GM23338 (cell line): ENCODE results near the gene DUSP5. TPM values are rescaled to one million over a fixed set of nuclear protein-coding genes. Genes with fewer than 3 reads are reported as not detected.

Experiments
- ATAC-seq: fragments of 200-7000 bp; cut with Tn5 transposase; 3 replicates; pipeline ENCODE4 v1.9.1; 2020
- DNase-seq: peaks from one replicate; pipeline ENCODE4 v3.0.0-alpha.2; 2015; ENCODE audit warnings: low spot score
- H2AFZ ChIP-seq: fragments of 200-600 bp; sonication (generic); 2 replicates; pipeline ENCODE4 v1.8.0; 2016; ENCODE audit warnings: antibody characterized with exemption, mild to moderate bottlenecking, moderate library complexity
- H3F3A ChIP-seq: fragments of 200-600 bp; sonication (generic); replicated peaks from 2 replicates; pipeline ENCODE4 v1.8.0; 2017; ENCODE audit warnings: antibody characterized with exemption, mixed run types, low read depth
- H3K27ac ChIP-seq: fragments of 200-600 bp; sonication (generic); 2 replicates; pipeline ENCODE4 v1.6.1; 2016; ENCODE audit warnings: low read depth
- H3K27me3 ChIP-seq: fragments of 200-600 bp; sonication (generic); 2 replicates; pipeline ENCODE4 v1.8.0; 2016; ENCODE audit warnings: mild to moderate bottlenecking, mixed run types, moderate library complexity; ENCODE audit not compliant: insufficient read depth
- H3K36me3 ChIP-seq: fragments of 200-600 bp; sonication (generic); 2 replicates; pipeline ENCODE4 v1.8.0; 2016; ENCODE audit warnings: mild to moderate bottlenecking; ENCODE audit not compliant: insufficient read depth
- H3K4me1 ChIP-seq: fragments of 200-600 bp; sonication (generic); 2 replicates; pipeline ENCODE4 v1.8.0; 2016; ENCODE audit warnings: mild to moderate bottlenecking, moderate library complexity; ENCODE audit not compliant: insufficient read depth
- H3K4me2 ChIP-seq: fragments of 200-600 bp; sonication (generic); 2 replicates; pipeline ENCODE4 v1.7.1; 2017; ENCODE audit warnings: mixed run types
- H3K4me3 ChIP-seq: fragments of 200-600 bp; sonication (generic); 2 replicates; pipeline ENCODE4 v1.6.1; 2016; ENCODE audit warnings: mixed run types
- H3K79me2 ChIP-seq: fragments of 200-600 bp; sonication (generic); replicated peaks from 2 replicates; pipeline ENCODE4 v1.8.0; 2017; ENCODE audit warnings: mild to moderate bottlenecking; ENCODE audit not compliant: insufficient read depth
- H3K9me2 ChIP-seq: fragments of 200-600 bp; sonication (generic); 2 replicates; pipeline ENCODE4 v1.8.0; 2017; ENCODE audit not compliant: insufficient read depth
- H4K20me1 ChIP-seq: fragments of 200-600 bp; sonication (generic); replicated peaks from 2 replicates; pipeline ENCODE4 v1.8.0; 2017; ENCODE audit warnings: mild to moderate bottlenecking; ENCODE audit not compliant: insufficient read depth
- H3K27ac Mint-ChIP-seq: 2 replicates; pipeline ENCODE4 v1.8.0; 2020; ENCODE audit warnings: inconsistent platforms, mild to moderate bottlenecking, moderate library complexity, mixed read lengths
- H3K27me3 Mint-ChIP-seq: 3 replicates; pipeline ENCODE4 v1.8.0; 2022; ENCODE audit warnings: low read depth, mild to moderate bottlenecking, moderate library complexity, mixed read lengths, inconsistent platforms; ENCODE audit not compliant: insufficient read depth, poor library complexity
- H3K36me3 Mint-ChIP-seq: 3 replicates; pipeline ENCODE4 v1.8.0; 2021; ENCODE audit warnings: low read depth, mild to moderate bottlenecking, inconsistent platforms, moderate library complexity, mixed read lengths
- H3K4me1 Mint-ChIP-seq: 3 replicates; pipeline ENCODE4 v1.8.0; 2020; ENCODE audit warnings: mild to moderate bottlenecking, inconsistent platforms, mixed read lengths
- H3K4me3 Mint-ChIP-seq: 3 replicates; pipeline ENCODE4 v1.8.0; 2021; ENCODE audit warnings: moderate library complexity, mild to moderate bottlenecking, inconsistent platforms, mixed read lengths
- H3K9me3 Mint-ChIP-seq: 3 replicates; pipeline ENCODE4 v1.8.0; 2020; ENCODE audit warnings: moderate library complexity, mild to moderate bottlenecking, inconsistent platforms, mixed read lengths
- CTCF ChIP-seq, 2 experiments: fragments of 200-600 bp in 1 of 2; sonication (generic) in 1 of 2; conservative IDR thresholded peaks; 2 replicates each; pipeline versions ENCODE4 v1.5.1 to v1.6.1; 2016 to 2017; ENCODE audit warnings: antibody characterized with exemption in 2 of 2, low read depth in 2 of 2, mild to moderate bottlenecking in 2 of 2, moderate library complexity in 1 of 2
- EZH2phosphoT487 ChIP-seq: fragments of 200-600 bp; sonication (generic); IDR thresholded peaks from one replicate; pipeline ENCODE4 v1.8.1; 2018; ENCODE audit warnings: antibody characterized with exemption; ENCODE audit not compliant: unreplicated experiment
- JUNB ChIP-seq: IDR thresholded peaks from one replicate; pipeline ENCODE4 v1.6.1; 2016; ENCODE audit warnings: antibody characterized with exemption; ENCODE audit not compliant: unreplicated experiment
- NANOG ChIP-seq: IDR thresholded peaks from 2 replicates; pipeline ENCODE4 v1.6.1; 2016; ENCODE audit warnings: antibody characterized with exemption, borderline replicate concordance
- POLR2AphosphoS5 ChIP-seq: IDR thresholded peaks from 2 replicates; pipeline ENCODE4 v1.6.1; 2016; ENCODE audit warnings: antibody characterized with exemption, low read depth
- REST ChIP-seq: IDR thresholded peaks from one replicate; pipeline ENCODE4 v1.6.1; 2018; ENCODE audit warnings: antibody characterized with exemption; ENCODE audit not compliant: unreplicated experiment
- STAT1 ChIP-seq: IDR thresholded peaks from one replicate; pipeline ENCODE4 v1.6.1; 2016; ENCODE audit warnings: antibody characterized with exemption; ENCODE audit not compliant: unreplicated experiment
- ZNF114 ChIP-seq: fragments of 250-450 bp; sonication (Bioruptor Pico); IDR thresholded peaks from 2 replicates; pipeline ENCODE4 v1.5.0; 2020; ENCODE audit warnings: mild to moderate bottlenecking, moderate library complexity
- ZNF331 ChIP-seq: fragments of 250-450 bp; sonication (Bioruptor Pico); IDR thresholded peaks from 2 replicates; pipeline ENCODE4 v1.5.0; 2020; ENCODE audit warnings: low read depth, mild to moderate bottlenecking, moderate library complexity
- polyA plus RNA-seq: library from polyadenylated mRNA; unstranded; fragments of >200 nt; fragmentation: Nextera tagmentation; extraction: Ambion mirVana; gene quantifications from 2 replicates; pipeline ENCODE4 v1.2.1, GENCODE V29; 2016
- total RNA-seq: library from RNA; depleted of rRNA; stranded (reverse); fragments of >200 nt; shearing (Covaris generic); gene quantifications from 2 replicates; pipeline ENCODE4 v1.2.3, GENCODE V29; 2014
- TF ChIP-seq, protein P1 (sequence below): fragments of 250-450 bp; sonication (Bioruptor Pico); IDR thresholded peaks from 2 replicates; pipeline ENCODE4 v1.5.0; 2020; ENCODE audit warnings: mild to moderate bottlenecking, moderate library complexity

DUSP5 gene
- total and polyA plus RNA-seq, 2 experiments from 2014 or later: 10.8 to 35.9 TPM

DNA sequence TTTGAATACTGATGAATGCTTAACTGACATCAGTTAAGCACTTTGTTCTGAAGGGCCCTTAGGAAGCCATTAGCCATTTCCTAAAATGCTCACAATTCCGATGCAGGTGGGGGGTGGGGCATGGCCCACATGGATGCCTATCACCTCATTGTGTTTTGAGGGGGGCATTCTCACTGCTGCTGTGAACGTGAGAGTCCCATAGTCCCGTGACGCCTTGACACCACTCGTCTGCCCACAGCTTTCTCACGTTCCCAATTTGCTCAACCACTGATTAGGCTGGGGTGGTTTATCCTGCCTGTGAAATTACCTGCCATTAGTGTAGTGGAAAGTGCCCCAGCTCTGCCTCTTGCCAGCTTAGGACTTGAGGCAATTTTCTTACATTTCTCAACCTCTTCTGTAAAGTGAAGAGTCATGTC is 31.9 kb downstream of the DUSP5 start:
- peak; percentile 79 for DNase-seq
- no peaks in the 10 kb centered on the region for H3K79me2 ChIP-seq
- Mint-ChIP-seq H3K27me3 (peaks cover 10% of the 10 kb centered on the region), H3K9me3 (no peaks in the 10 kb centered on the region), H3K27ac (peak overlapping the region; percentile 99), H3K4me3 (peak overlapping the region; percentile 67), H3K4me1 (peaks cover 47% of the 10 kb centered on the region), H3K36me3 (no peaks in the 10 kb centered on the region)
- no peak overlapping the region for H2AFZ ChIP-seq
- peak overlapping the region; percentile 48 for H3K4me3 ChIP-seq
- H3K4me1 ChIP-seq: peaks cover 35% of the 10 kb centered on the region
- peak; percentile 79 for TF ChIP-seq NANOG
- TF ChIP-seq STAT1: no peak
- no peaks in the 10 kb centered on the region for H3K27me3 ChIP-seq
- no peaks in the 10 kb centered on the region for H3F3A ChIP-seq
- H3K9me2 ChIP-seq: no peaks in the 10 kb centered on the region
- peak; percentile 17 for ATAC-seq
- no peaks in the 10 kb centered on the region for H3K36me3 ChIP-seq
- no peaks in the 10 kb centered on the region for H4K20me1 ChIP-seq
- peak overlapping the region; percentile 98 for H3K27ac ChIP-seq
- H3K4me2 ChIP-seq: peak overlapping the region; percentile 77

DNA sequence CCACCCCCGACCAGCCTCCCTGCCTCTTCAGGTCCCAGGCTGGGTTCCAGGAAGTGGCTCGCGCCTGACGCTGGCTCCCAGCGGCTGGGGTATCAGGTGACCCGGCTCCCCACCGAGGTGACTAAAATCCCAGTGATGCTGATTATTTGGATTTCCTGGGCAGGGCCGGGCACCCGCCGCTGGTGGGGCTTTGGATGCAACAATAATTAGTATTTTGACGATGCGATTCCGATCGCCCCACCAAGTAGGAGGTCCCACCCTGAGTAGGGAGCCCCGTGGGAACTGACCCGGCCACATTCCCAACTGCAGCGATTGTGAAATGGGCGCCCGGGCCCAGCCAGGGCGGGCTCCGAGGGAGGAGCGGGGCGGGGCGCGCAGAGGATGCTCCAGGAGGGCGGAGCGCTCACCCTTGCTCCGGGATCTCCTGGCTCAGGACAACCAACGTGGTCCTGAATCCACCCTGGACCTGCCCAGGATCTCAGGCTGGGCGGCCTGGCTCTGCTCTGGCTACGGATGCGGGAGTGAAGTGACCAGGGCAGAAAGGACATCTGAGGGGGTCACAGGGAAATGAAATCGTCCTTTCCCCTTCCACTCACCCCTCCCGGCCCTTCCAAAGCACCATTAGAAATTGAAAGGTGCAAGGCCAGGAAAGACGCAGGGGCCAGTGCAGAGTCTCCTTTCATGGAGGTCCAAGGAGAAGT is 32.6 kb downstream of the DUSP5 start:
- Histone ChIP-seq H3K4me3 (peak overlapping the region; percentile 61), H4K20me1 (no peaks in the 10 kb centered on the region), H3K27me3 (no peaks in the 10 kb centered on the region), H3K27ac (peak overlapping the region; percentile 95), H3F3A (no peaks in the 10 kb centered on the region), H3K79me2 (no peaks in the 10 kb centered on the region), H3K4me1 (peaks cover 34% of the 10 kb centered on the region), H2AFZ (peak overlapping the region; percentile 67), H3K36me3 (no peaks in the 10 kb centered on the region), H3K4me2 (peak overlapping the region; percentile 88), H3K9me2 (no peaks in the 10 kb centered on the region)
- Mint-ChIP-seq H3K36me3 (no peaks in the 10 kb centered on the region), H3K27me3 (peaks cover 8% of the 10 kb centered on the region), H3K9me3 (no peaks in the 10 kb centered on the region), H3K27ac (peak overlapping the region; percentile 91), H3K4me3 (peak overlapping the region; percentile 67), H3K4me1 (peaks cover 44% of the 10 kb centered on the region)
- peak; percentile 95 for ATAC-seq
- DNase-seq: peak; percentile 92
- TF ChIP-seq ZNF114 (CRISPR knock-in tag): no peak
- TF ChIP-seq, protein P1, sequence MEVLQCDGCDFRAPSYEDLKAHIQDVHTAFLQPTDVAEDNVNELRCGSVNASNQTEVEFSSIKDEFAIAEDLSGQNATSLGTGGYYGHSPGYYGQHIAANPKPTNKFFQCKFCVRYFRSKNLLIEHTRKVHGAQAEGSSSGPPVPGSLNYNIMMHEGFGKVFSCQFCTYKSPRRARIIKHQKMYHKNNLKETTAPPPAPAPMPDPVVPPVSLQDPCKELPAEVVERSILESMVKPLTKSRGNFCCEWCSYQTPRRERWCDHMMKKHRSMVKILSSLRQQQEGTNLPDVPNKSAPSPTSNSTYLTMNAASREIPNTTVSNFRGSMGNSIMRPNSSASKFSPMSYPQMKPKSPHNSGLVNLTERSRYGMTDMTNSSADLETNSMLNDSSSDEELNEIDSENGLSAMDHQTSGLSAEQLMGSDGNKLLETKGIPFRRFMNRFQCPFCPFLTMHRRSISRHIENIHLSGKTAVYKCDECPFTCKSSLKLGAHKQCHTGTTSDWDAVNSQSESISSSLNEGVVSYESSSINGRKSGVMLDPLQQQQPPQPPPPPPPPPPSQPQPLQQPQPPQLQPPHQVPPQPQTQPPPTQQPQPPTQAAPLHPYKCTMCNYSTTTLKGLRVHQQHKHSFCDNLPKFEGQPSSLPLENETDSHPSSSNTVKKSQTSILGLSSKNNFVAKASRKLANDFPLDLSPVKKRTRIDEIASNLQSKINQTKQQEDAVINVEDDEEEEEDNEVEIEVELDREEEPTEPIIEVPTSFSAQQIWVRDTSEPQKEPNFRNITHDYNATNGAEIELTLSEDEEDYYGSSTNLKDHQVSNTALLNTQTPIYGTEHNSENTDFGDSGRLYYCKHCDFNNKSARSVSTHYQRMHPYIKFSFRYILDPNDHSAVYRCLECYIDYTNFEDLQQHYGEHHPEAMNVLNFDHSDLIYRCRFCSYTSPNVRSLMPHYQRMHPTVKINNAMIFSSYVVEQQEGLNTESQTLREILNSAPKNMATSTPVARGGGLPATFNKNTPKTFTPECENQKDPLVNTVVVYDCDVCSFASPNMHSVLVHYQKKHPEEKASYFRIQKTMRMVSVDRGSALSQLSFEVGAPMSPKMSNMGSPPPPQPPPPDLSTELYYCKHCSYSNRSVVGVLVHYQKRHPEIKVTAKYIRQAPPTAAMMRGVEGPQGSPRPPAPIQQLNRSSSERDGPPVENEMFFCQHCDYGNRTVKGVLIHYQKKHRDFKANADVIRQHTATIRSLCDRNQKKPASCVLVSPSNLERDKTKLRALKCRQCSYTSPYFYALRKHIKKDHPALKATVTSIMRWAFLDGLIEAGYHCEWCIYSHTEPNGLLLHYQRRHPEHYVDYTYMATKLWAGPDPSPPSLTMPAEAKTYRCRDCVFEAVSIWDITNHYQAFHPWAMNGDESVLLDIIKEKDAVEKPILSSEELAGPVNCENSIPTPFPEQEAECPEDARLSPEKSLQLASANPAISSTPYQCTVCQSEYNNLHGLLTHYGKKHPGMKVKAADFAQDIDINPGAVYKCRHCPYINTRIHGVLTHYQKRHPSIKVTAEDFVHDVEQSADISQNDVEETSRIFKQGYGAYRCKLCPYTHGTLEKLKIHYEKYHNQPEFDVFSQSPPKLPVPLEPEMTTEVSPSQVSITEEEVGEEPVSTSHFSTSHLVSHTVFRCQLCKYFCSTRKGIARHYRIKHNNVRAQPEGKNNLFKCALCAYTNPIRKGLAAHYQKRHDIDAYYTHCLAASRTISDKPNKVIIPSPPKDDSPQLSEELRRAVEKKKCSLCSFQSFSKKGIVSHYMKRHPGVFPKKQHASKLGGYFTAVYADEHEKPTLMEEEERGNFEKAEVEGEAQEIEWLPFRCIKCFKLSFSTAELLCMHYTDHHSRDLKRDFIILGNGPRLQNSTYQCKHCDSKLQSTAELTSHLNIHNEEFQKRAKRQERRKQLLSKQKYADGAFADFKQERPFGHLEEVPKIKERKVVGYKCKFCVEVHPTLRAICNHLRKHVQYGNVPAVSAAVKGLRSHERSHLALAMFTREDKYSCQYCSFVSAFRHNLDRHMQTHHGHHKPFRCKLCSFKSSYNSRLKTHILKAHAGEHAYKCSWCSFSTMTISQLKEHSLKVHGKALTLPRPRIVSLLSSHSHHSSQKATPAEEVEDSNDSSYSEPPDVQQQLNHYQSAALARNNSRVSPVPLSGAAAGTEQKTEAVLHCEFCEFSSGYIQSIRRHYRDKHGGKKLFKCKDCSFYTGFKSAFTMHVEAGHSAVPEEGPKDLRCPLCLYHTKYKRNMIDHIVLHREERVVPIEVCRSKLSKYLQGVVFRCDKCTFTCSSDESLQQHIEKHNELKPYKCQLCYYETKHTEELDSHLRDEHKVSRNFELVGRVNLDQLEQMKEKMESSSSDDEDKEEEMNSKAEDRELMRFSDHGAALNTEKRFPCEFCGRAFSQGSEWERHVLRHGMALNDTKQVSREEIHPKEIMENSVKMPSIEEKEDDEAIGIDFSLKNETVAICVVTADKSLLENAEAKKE: no peak
- TF ChIP-seq NANOG: no peak
- peak; percentile 9 for TF ChIP-seq REST
- TF ChIP-seq CTCF (conservative IDR thresholded peaks at IDR 0.05; ENCODE audit: low read depth in 2 of 2): no peak
- no peak for TF ChIP-seq ZNF331
- TF ChIP-seq EZH2phosphoT487: no peak
- no peak for TF ChIP-seq STAT1
- TF ChIP-seq JUNB: no peak
- peak; percentile 66 for TF ChIP-seq POLR2AphosphoS5
